Measurements from ENCODE around the gene INHBC.

GRCh38 chr12:57474862-57475261, 40.3 kb downstream of the INHBC start:
- TF ChIP-seq FOXJ3 (CRISPR knock-in tag; IDR thresholded peaks at IDR 0.05) (no peak), EP300 (IDR thresholded peaks at IDR 0.05; ENCODE audit: borderline replicate concordance in 1 of 2, low read depth in 1 of 2, low read length in 1 of 2) (no peak)
